Stimulated activated CD4-positive, alpha-beta T cell treated with anti-CD3 and anti-CD28 coated beads, TNF-alpha, amount 100 ng/mL, for 48 hours (primary cell): ENCODE data around the gene NABP1.

ENCODE experiments used
- DNase-seq, 3 donors: peaks; one replicate each; pipeline ENCODE4 v3.0.0-alpha.2; 2020; ENCODE audit warnings: low read depth in 3 of 3

Gene NABP1

GRCh38 chr2:191707542-191707941 lies 29.6 kb downstream of the NABP1 start:
- no peak for DNase-seq

GRCh38 chr2:191710411-191710900 lies 32.5 kb downstream of the NABP1 start:
- no peak for DNase-seq

GRCh38 chr2:191711621-191712020 lies 33.7 kb downstream of the NABP1 start:
- DNase-seq: no peak

- no peak for DNase-seq
Measured at GRCh38 chr2:191713837-191714236, 35.9 kb downstream of the NABP1 start.

GRCh38 chr2:191714925-191715324 lies 37.0 kb downstream of the NABP1 start:
- DNase-seq: no peak

GRCh38 chr2:191715471-191715870 lies 37.5 kb downstream of the NABP1 start:
- no peak for DNase-seq

- no peak for DNase-seq
Measured at GRCh38 chr2:191719261-191719660, 41.3 kb downstream of the NABP1 start.

- no peak for DNase-seq
Measured at GRCh38 chr2:191719938-191720337, 42.0 kb downstream of the NABP1 start.

GRCh38 chr2:191721331-191721730 lies 43.4 kb downstream of the NABP1 start:
- DNase-seq: no peak

- DNase-seq: no peak
Measured at GRCh38 chr2:191724015-191724414, 46.1 kb downstream of the NABP1 start.

GRCh38 chr2:191728750-191729624 lies 51.1 kb downstream of the NABP1 start:
- no peak for DNase-seq

- DNase-seq: no peak
Measured at GRCh38 chr2:191730263-191730662, 52.3 kb downstream of the NABP1 start.
